ENCODE measurements around the gene TPBGL. TPM values are rescaled to one million over a fixed set of nuclear protein-coding genes. Genes with fewer than 3 reads are reported as not detected.
A peak's percentile ranks its signal among the peaks of the same experiment; 100 is the strongest.

Gene TPBGL
- total RNA-seq, 3 donors from 2014 or later, result 0.33 TPM; not detected in 2

- DNase-seq (ENCODE audit: low spot score in 2 of 2), result no peak
- intact Hi-C loops (cut with DNase I; ENCODE audit: low total_unique reads), result no loop called here
- Histone ChIP-seq H3K27me3 (no peaks in the 10 kb centered on the region), H3K36me3 (no peaks in the 10 kb centered on the region), H3K27ac (no peak overlapping the region), H3K9me3 (no peaks in the 10 kb centered on the region), H3K4me3 (no peak overlapping the region), H3K4me1 (no peaks in the 10 kb centered on the region)
- TF ChIP-seq CTCF (IDR thresholded peaks at IDR 0.05) (no peak), POLR2A (IDR thresholded peaks at IDR 0.05) (no peak), POLR2AphosphoS5 (IDR thresholded peaks at IDR 0.05) (no peak)
These were observed 36.9 kb upstream of the TPBGL start for GRCh38 chr11:75203641-75204011.

- Histone ChIP-seq H3K4me1 (no peaks in the 10 kb centered on the region), H3K9me3 (no peaks in the 10 kb centered on the region), H3K27ac (no peak overlapping the region), H3K4me3 (no peak overlapping the region), H3K27me3 (no peaks in the 10 kb centered on the region), H3K36me3 (no peaks in the 10 kb centered on the region)
- no peak for DNase-seq (ENCODE audit: low spot score in 2 of 2)
- TF ChIP-seq POLR2A (IDR thresholded peaks at IDR 0.05) (no peak), POLR2AphosphoS5 (IDR thresholded peaks at IDR 0.05) (no peak), CTCF (IDR thresholded peaks at IDR 0.05) (no peak)
- intact Hi-C loops (cut with DNase I; ENCODE audit: low total_unique reads), result no loop called here
These were observed 36.4 kb upstream of the TPBGL start for GRCh38 chr11:75204012-75204674.

GRCh38 chr11:75204685-75205563 lies 35.6 kb upstream of the TPBGL start:
- TF ChIP-seq CTCF (IDR thresholded peaks at IDR 0.05) (peak; percentile 64 to 75 (median 65)), POLR2A (IDR thresholded peaks at IDR 0.05) (no peak)
- H3K9me3 ChIP-seq, result no peaks in the 10 kb centered on the region
- intact Hi-C loops (cut with DNase I; ENCODE audit: low total_unique reads), result no loop called here
- H3K27ac ChIP-seq, result no peak overlapping the region
- no peaks in the 10 kb centered on the region for H3K4me1 ChIP-seq
- H3K36me3 ChIP-seq, result no peaks in the 10 kb centered on the region
- peak; percentile 59 to 73 for DNase-seq (ENCODE audit: low spot score in 2 of 2)
- no peaks in the 10 kb centered on the region for H3K27me3 ChIP-seq
- no peak overlapping the region for H3K4me3 ChIP-seq

GRCh38 chr11:75205564-75206020 lies 35.0 kb upstream of the TPBGL start:
- Histone ChIP-seq H3K4me3 (no peak overlapping the region), H3K9me3 (no peaks in the 10 kb centered on the region), H3K4me1 (no peaks in the 10 kb centered on the region), H3K27me3 (no peaks in the 10 kb centered on the region), H3K36me3 (no peaks in the 10 kb centered on the region), H3K27ac (no peak overlapping the region)
- intact Hi-C loops (cut with DNase I; ENCODE audit: low total_unique reads), result no loop called here
- TF ChIP-seq CTCF (IDR thresholded peaks at IDR 0.05) (no peak), POLR2A (IDR thresholded peaks at IDR 0.05) (no peak), POLR2AphosphoS5 (IDR thresholded peaks at IDR 0.05) (no peak)
- no peak for DNase-seq (ENCODE audit: low spot score in 2 of 2)

- Histone ChIP-seq H3K27ac (no peak overlapping the region), H3K4me1 (no peaks in the 10 kb centered on the region), H3K36me3 (no peaks in the 10 kb centered on the region), H3K9me3 (no peaks in the 10 kb centered on the region), H3K27me3 (no peaks in the 10 kb centered on the region), H3K4me3 (no peak overlapping the region)
- intact Hi-C loops (cut with DNase I; ENCODE audit: low total_unique reads), result no loop called here
- DNase-seq (ENCODE audit: low spot score in 2 of 2), result no peak
- TF ChIP-seq POLR2AphosphoS5 (IDR thresholded peaks at IDR 0.05), result no peak
- no peak for TF ChIP-seq CTCF (IDR thresholded peaks at IDR 0.05)
- no peak for TF ChIP-seq POLR2A (IDR thresholded peaks at IDR 0.05)
These were observed 32.1 kb upstream of the TPBGL start for GRCh38 chr11:75208446-75208845.
